ENCODE data around the gene DES. TPM values are rescaled to one million over a fixed set of nuclear protein-coding genes. Genes with fewer than 3 reads are reported as not detected.

The DES gene
- total RNA-seq, 2 donors from 2014 or later, result 1.1 to 3.5 TPM

- Mint-ChIP-seq H3K27me3 (ENCODE audit: insufficient read depth) (no peaks in the 10 kb centered on the region), H3K27ac (no peak overlapping the region), H3K36me3 (ENCODE audit: low read depth) (peaks cover 2% of the 10 kb centered on the region), H3K4me1 (no peaks in the 10 kb centered on the region), H3K4me3 (no peak overlapping the region), H3K9me3 (no peaks in the 10 kb centered on the region)
- no peaks in the 10 kb centered on the region for H3K36me3 ChIP-seq (ENCODE audit: control insufficient read depth, insufficient read depth, low read length)
- H3K4me3 ChIP-seq (ENCODE audit: low read length), result no peak overlapping the region
- 92 to 95% methylated on average over 2 of the region's 2 CpGs for WGBS, 2 experiments (ENCODE audit: insufficient coverage in 1 of 2, insufficient read length in 1 of 2)
- no peaks in the 10 kb centered on the region for H3K27me3 ChIP-seq (ENCODE audit: control insufficient read depth, insufficient read depth, low read length, poor library complexity, severe bottlenecking)
- no peaks in the 10 kb centered on the region for H3K4me1 ChIP-seq (ENCODE audit: control insufficient read depth, insufficient read depth, low read length)
- DNase-seq, result no peak
- no peak for TF ChIP-seq CTCF (conservative IDR thresholded peaks at IDR 0.05)
- no peaks in the 10 kb centered on the region for H3K9me3 ChIP-seq (ENCODE audit: control insufficient read depth, low read length)
- no peak overlapping the region for H3K9ac ChIP-seq (ENCODE audit: extremely low read depth, low read length, poor library complexity, severe bottlenecking)
- H3K27ac ChIP-seq (ENCODE audit: low read depth, low read length), result no peak overlapping the region
These were observed 49.5 kb downstream of the DES start for GRCh38 chr2:219467736-219468075.

DNA sequence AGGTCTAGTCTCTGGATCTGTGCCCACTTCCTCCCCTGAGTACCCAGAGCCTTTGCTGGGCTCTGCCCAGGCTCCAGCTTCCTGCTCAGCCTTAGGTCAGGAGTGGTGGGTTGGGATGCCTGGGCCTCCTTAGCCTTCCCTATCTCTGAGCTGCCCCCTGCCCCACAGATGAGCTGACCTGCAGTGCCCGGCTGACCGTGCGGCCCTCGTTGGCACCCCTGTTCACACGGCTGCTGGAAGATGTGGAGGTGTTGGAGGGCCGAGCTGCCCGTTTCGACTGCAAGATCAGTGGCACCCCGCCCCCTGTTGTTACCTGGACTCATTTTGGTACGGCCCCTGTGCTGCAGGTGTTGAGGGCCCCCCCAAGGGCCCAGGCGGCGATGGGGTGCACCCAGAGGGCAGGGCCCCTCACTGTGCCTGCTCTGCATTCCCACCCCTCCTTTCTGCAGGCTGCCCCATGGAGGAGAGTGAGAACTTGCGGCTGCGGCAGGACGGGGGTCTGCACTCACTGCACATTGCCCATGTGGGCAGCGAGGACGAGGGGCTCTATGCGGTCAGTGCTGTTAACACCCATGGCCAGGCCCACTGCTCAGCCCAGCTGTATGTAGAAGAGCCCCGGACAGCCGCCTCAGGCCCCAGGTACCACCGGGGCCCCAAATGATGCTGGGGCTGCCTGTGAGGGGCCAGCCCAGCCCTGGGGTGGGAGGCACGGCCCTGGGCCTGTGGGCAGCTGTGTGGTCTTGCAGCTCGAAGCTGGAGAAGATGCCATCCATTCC, 50.4 kb downstream of the DES start:
- Histone ChIP-seq H3K4me3 (ENCODE audit: low read length) (no peak overlapping the region), H3K27me3 (ENCODE audit: control insufficient read depth, insufficient read depth, low read length, poor library complexity, severe bottlenecking) (no peaks in the 10 kb centered on the region), H3K4me1 (ENCODE audit: control insufficient read depth, insufficient read depth, low read length) (no peaks in the 10 kb centered on the region), H3K36me3 (ENCODE audit: control insufficient read depth, insufficient read depth, low read length) (no peaks in the 10 kb centered on the region), H3K9me3 (ENCODE audit: control insufficient read depth, low read length) (no peaks in the 10 kb centered on the region), H3K27ac (ENCODE audit: low read depth, low read length) (no peak overlapping the region), H3K9ac (ENCODE audit: extremely low read depth, low read length, poor library complexity, severe bottlenecking) (no peak overlapping the region)
- H3K36me3 Mint-ChIP-seq (ENCODE audit: low read depth), result peaks cover 2% of the 10 kb centered on the region
- H3K4me1 Mint-ChIP-seq, result no peaks in the 10 kb centered on the region
- H3K4me3 Mint-ChIP-seq, result no peak overlapping the region
- no peak for DNase-seq
- H3K9me3 Mint-ChIP-seq, result no peaks in the 10 kb centered on the region
- H3K27me3 Mint-ChIP-seq (ENCODE audit: insufficient read depth), result no peaks in the 10 kb centered on the region
- H3K27ac Mint-ChIP-seq, result no peak overlapping the region
- 92 to 94% methylated on average over 10 to 23 of the region's 23 CpGs for WGBS, 2 experiments (ENCODE audit: insufficient coverage in 1 of 2, insufficient read length in 1 of 2)
- no peak for TF ChIP-seq CTCF (conservative IDR thresholded peaks at IDR 0.05)

DNA sequence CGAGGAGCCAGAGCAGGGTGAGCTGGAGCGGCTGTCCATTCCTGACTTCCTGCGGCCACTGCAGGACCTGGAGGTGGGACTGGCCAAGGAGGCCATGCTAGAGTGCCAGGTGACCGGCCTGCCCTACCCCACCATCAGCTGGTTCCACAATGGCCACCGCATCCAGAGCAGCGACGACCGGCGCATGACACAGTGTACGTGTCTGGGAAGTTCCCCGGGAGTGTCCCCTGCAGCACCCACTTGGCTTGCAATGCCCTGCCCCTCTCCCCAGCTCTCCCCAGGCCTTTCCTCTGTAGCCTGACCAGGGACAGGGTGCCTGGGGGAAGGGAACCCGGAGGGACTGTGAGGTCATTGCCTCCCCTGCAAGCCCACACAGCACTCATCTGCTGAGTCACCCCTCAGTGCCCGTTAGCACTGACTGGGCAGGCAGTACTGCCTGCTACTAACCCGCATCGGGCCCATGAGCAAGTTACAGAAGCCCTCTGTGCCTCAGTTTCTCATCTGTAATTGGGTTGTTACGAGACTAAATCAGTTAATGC, 51.1 kb downstream of the DES start:
- Mint-ChIP-seq H3K27ac (no peak overlapping the region), H3K9me3 (no peaks in the 10 kb centered on the region), H3K36me3 (ENCODE audit: low read depth) (peaks cover 2% of the 10 kb centered on the region), H3K4me1 (no peaks in the 10 kb centered on the region), H3K27me3 (ENCODE audit: insufficient read depth) (no peaks in the 10 kb centered on the region), H3K4me3 (no peak overlapping the region)
- Histone ChIP-seq H3K4me1 (ENCODE audit: control insufficient read depth, insufficient read depth, low read length) (no peaks in the 10 kb centered on the region), H3K4me3 (ENCODE audit: low read length) (no peak overlapping the region), H3K9me3 (ENCODE audit: control insufficient read depth, low read length) (no peaks in the 10 kb centered on the region), H3K27me3 (ENCODE audit: control insufficient read depth, insufficient read depth, low read length, poor library complexity, severe bottlenecking) (no peaks in the 10 kb centered on the region), H3K27ac (ENCODE audit: low read depth, low read length) (no peak overlapping the region), H3K36me3 (ENCODE audit: control insufficient read depth, insufficient read depth, low read length) (no peaks in the 10 kb centered on the region), H3K9ac (ENCODE audit: extremely low read depth, low read length, poor library complexity, severe bottlenecking) (no peak overlapping the region)
- DNase-seq, result no peak
- TF ChIP-seq CTCF (conservative IDR thresholded peaks at IDR 0.05), result no peak
- WGBS, 2 experiments (ENCODE audit: insufficient coverage in 1 of 2, insufficient read length in 1 of 2), result 88 to 93% methylated on average over 7 to 16 of the region's 16 CpGs

Measured in endodermal cell (in vitro differentiated cells).